Posterior vena cava (tissue), 2 donors: ENCODE measurements around the gene CDK11B. TPM values are rescaled to one million over a fixed set of nuclear protein-coding genes. Genes with fewer than 3 reads are reported as not detected.
"Not testable (repeated sequence)": the region's sequence is repeated elsewhere in the genome, so short reads cannot be mapped to it uniquely, and the experiment has no call there.

Experiments
- DNase-seq: peaks from one replicate; pipeline ENCODE4 v3.0.0-alpha.2; 2020; ENCODE audit warnings: low spot score
- intact Hi-C, 2 donors: fragments of 100-400 bp; cut with DNase I; formaldehyde crosslinking; loops; one replicate each; pipeline versions ENCODE4 v1.14.1 to v1.14.2; 2022 to 2023
- long read RNA-seq, 2 donors: library from polyadenylated mRNA; unstranded; transcript quantifications; one replicate each; pipeline ENCODE4 v2.0.0, GENCODE V29; 2020 to 2021
- total RNA-seq, 2 donors: library from RNA; stranded (reverse); fragmentation: NEBNext Ultra II Directional; extraction: Animal tissue kit (Norgen Biotek cat#: 25700); gene quantifications; one replicate each; pipeline ENCODE4 v1.2.1, GENCODE V29; 2021
- donor health status: DM: yes; HTN: yes; CAD: no.
- donor health status: DM: yes; HTN: yes; CAD: no.

CDK11B gene
- 10 to 100 TPM; 19.4 to 24.3 TPM for total RNA-seq
- long read RNA-seq, donor 1, partial matches to known transcripts, result 7 of 12 reads
- long read RNA-seq, donor 1, other reads (novel, unspliced or antisense), result 5 of 12 reads
- long read RNA-seq, donor 2, partial matches to known transcripts, result 28 of 34 reads
- long read RNA-seq, donor 2, other reads (novel, unspliced or antisense), result 6 of 34 reads

DNA sequence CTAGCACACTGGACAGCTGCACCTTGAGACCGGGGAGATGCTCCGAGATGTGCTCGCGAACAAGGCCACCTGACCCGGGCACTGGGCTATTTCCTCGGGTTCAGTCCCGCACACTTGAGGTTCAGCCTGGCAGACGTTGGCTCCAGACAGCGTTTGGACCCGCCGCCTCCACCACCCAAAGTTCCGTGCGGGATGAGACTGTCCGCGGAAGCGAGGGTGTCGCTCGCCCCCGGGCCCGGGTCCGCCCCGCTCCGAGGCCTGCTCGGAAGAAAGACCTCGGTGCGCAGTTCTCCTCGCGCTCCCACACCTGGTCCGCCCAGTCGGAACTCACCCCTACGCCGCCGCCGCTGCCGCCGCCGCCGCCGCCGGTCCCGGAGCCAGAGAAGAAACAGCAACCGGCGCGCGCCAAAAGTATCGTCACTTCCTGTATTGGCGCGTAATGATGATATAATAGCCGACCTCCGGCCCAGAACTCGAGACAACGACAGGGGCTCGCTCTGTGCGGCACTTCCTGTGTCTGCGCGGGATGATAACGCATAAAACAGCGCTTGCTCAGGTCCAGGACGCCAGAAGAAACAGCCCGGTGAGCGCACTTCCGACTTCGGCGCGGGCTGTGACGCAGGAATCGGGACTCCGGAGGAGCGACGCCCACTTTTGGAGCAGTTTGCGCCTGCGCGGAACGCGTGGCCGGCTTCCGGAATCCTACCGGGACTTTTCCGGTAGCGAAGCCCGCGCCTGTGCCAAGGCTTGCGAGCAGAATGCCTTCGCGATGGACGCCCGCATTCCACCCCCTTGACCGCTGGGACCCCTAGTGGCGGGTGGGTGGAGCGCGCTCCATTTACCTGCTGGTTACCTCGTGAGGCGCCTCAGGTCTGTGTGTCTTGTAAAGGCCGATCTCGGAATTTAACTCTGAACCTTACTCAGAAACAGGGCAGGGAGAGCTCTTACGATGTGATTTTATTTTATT lies at the start of gene CDK11B:
CDK11B (minus strand) TSS at position 422 of the 967 bp plus-strand sequence. CDS start 1,519 bp downstream, outside the sequence.
- DNase-seq, result peak; percentile 97
- intact Hi-C loops, result not testable (repeated sequence)

DNA sequence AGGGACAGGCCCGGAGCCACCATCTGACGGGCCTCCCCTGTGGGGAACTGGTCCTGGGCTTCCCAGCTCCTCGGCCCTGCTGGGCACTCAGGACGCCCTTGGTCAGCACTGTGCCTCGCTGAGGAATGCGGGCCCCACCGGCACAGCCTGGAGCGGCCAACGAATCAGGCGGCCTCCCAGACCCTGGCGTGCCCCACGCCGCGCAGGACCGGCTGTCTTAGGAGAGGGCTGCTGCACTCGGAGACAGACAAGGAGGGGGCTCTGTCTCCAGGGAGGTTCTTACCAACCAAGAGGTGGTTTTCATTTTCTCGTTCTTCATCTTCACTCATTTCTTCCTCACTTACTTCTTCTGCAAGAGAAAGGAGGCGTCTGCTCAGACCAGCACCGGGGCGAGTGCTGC lies 49.1 kb upstream of the CDK11B start:
- intact Hi-C loops, DNase-seq: not testable (repeated sequence)

- DNase-seq, intact Hi-C loops: not testable (repeated sequence)
Observed at GRCh38 chr1:1707241-1707640, 48.4 kb upstream of the CDK11B start.

DNA sequence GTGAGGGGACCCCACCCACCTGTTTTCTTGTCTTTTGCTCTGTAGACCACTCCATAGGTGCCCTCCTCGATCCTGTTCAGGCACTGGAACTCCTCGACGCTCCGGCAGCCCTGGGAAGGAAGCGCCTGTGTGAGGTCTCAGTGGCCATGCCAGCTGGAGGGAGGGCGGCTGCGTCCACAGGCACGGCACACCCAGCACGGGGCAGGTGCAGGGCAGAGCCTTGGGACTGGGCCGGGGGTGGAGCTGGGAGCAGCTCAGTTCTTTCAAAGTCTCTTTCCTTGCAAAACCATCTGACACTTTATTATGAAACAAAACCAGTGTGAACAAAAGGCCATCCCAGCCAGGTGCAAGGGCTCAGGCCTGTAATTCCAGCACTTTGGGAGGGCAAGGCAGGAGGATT lies 46.8 kb upstream of the CDK11B start:
- intact Hi-C loops, DNase-seq: not testable (repeated sequence)

- intact Hi-C loops, DNase-seq: not testable (repeated sequence)
Observed at GRCh38 chr1:1704284-1704957, 45.6 kb upstream of the CDK11B start.

DNA sequence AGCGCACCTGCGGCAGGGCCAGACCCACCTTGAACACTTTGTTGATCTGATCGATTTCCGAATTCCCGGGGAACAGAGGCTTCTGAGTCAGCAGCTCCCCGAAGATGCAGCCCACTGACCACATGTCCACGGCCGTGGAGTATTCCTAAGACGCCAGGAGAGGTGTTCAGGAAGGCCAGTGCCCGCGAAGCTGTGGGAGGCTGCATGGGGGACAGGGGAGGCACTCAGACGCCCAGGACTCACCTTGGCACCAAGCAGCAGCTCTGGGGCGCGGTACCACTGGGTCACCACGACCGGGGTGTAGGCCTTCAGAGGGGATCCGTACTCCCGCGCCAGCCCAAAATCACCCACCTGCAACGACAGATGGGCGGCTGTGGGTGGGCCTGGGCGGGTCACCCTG lies 45.0 kb upstream of the CDK11B start:
- intact Hi-C loops, result no loop called here
- DNase-seq, result no peak

GRCh38 chr1:1702506-1702905 lies 43.7 kb upstream of the CDK11B start:
- DNase-seq, intact Hi-C loops: not testable (repeated sequence)

DNA sequence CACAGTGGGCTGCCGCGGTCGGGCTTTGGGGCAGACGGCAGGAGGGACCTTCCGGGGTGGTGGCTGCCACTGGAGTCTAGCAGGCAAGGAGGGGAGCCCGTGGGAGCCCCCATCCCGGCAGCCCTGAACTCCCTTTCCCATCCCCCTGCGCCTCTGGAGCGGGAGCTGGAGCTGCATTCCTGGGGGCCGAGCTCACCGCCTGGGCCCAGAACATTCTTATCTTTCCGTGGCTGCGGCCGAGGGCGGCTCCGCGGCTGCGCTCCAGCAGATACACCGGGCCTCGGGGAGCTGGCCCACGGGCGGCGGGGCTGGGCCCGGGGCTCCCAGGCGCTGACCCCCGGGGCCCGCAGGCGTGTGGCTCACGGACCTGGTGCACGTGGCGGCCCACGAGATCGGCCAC lies 41.8 kb upstream of the CDK11B start:
- DNase-seq, intact Hi-C loops: not testable (repeated sequence)

DNA sequence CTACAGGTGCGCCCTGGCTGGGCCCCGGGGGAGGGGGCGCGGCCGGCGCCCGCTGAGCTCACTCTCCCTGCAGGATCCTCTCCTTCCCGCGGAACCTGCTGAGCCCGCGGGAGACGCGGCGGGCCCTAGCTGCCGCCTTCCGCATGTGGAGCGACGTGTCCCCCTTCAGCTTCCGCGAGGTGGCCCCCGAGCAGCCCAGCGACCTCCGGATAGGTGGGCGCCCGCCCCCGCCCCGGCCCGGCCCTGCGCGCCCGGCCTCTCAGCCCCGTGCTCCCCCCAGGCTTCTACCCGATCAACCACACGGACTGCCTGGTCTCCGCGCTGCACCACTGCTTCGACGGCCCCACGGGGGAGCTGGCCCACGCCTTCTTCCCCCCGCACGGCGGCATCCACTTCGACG lies 41.3 kb upstream of the CDK11B start:
- not testable (repeated sequence) for DNase-seq

DNA sequence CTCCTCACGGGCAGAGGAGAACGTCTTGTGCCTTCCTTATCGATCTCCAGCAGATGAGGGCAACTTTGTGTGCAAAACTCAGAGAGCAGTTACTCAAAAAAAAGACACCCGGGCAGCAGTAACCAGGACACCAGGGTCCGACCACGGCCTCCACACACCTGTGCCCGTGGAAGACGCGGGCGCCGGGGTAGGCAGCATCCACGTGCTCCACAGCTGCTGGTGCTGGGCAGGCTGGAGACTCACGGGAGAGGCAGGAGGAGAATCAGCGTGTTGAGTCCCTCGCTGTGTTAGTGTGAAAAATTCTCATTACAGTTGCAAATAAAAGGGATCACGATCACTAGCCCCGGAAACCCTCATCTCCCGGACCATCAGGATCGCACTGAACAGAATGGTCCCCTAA lies 40.3 kb upstream of the CDK11B start:
- DNase-seq, intact Hi-C loops: not testable (repeated sequence)

More for the DNA sequence above, 41.3 kb upstream of the CDK11B start:
- intact Hi-C loops, result not testable (repeated sequence)

DNA sequence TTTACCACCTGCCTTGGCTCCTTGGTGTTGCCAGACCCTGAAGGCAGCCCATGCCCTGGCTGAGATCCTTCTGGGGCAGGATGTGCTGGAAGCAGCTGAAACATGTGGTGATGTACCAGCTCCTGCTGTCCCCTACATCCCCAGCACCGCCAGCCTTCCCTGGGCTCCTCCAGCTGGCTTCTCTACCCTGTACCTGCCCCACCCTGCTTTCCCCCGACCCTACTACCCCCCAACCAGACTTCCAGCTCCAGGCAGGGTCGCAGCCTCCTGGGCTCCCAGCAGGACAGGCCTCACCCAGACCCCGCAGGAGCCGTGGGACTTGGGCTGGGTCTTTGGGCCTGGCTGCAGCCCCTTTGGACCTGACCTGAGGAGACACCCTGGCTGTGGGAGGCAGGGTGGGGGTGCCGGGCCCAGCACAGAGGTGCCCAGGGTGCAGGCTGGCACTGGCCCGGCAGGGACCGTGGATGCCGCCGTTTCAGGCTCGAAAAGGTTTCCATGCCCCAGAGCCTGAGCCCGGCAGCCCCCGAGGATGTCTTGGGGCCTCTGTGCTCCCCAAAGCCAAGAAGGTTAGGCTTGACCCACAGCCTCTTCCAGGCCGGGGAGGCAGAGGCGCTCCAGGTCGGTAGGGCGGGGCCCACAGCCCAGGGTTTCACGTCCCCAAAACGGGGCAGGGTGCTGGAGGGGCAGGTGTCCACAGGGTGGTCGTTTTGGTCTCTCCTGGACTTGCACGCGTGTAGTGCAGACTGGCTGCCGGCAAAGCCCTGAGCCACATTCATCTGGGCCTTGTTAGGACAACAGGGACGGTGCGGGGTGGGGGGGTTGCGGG lies 38.8 kb upstream of the CDK11B start:
- DNase-seq, intact Hi-C loops: not testable (repeated sequence)

DNA sequence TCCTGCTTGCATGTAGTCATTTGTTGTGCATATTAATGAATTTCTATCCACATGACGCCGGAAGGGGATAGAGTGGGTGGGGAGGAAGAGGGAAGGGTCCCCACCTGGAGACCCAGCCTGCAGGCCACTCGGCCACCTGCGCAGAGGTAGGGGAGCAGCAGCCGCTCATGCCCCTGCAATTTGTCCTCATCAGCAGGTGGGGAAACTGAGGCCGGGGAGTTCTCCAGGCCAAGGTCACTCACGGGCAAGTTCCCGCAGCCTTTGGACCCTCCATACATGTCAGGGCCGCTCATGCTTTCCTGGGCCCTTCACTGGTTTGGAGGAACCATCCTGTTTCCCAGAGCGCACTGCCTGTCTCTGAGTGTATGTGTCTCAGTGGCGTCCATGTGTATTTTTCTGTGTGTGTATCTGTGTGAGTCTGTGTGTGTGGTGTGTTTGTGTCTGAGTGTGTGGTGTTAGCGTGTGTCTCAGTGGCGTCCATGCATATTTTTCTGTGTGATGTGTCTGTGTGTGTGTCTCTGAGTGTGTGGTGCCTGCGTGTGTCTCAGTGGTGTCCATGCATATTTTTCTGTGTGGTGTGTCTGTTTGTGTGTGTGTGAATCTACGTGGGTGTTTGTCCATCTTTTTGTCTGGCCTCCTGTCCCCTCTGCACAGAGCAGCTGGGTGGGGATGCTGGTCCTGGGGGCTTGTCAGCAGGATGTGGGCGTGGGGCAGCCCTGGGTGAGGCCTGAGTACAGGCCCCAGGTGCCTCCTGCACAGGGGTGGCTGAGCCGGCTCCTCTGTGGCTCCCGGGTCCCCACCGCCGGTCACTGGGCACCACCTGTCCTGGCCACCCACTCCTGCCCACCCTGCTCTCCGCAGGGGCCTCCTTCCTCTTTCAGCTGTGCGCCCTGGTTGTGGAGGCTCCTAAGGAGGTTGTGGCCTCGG lies 37.9 kb upstream of the CDK11B start:
- DNase-seq, intact Hi-C loops: not testable (repeated sequence)

DNA sequence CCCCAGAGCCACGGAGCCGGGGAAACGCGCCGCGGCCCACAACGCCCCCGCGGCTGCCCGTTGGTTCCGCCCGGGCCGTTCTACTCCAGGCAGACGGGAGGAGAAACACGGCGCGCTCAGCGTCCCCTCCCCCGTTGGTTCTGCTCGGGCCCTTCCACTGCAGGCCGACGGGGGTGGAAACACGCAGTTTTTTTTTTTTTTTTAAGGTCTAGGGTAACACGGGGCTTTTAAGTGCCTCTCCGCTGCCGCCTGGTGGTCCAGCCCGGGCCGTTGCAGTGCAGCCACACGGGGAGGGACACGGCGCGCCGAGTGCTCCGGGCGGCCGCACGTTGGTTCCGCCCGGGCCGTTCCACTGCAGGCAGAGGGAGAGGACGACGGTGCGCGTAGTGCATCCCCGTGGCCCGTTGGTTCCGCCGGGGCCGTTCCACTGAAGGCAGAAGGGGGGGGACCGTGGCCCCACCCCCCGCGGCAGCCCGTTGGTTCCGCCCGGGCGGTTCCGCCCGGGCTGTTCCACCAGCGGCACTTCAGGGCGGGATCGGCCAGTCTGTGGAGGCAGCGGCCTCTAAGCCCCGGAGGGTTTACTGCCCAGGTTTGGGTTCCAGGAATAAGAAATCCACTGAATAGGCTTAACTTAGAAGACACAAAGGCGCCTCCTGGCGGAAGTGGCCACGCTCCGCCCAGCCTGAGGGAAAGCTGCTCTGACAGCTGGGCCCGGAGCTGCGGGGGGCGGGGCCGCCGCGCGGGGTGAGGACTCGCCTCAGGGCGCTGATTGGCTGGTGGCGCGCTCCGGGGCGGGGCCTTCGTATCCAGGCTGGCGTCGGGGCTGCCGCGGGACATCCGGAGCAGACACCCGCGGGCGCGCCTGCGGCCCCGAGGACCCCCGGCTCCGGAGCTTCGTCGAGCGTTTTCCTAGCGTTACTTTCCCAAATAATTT lies 34.2 kb upstream of the CDK11B start, which contains the start of gene SLC35E2B:
SLC35E2B (minus strand) TSS at position 82 of the 934 bp plus-strand sequence. CDS start 16,096 bp downstream, outside the sequence.
- intact Hi-C loops, result not testable (repeated sequence)
- peak; percentile 96 for DNase-seq

DNA sequence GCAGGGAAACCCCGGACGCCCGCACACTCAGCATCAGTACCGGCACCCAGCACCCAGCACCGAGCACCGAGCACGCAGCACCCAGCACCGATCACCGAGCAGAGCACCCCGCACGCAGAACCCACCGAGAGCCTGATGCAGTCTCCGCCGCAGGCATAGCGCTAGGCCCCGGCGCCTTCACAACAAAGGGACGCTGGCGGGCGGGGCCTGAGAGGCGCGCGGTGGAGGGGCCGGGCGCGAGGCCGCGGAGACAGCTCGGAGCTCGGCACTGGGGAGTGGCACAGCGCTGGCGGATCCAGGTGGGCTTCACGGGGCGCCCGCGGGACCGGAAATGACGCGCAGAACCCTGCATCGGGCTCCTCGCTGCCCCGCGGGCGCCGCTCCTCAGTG lies 33.5 kb upstream of the CDK11B start:
- peak; percentile 88 for DNase-seq
- intact Hi-C loops, result not testable (repeated sequence)

DNA sequence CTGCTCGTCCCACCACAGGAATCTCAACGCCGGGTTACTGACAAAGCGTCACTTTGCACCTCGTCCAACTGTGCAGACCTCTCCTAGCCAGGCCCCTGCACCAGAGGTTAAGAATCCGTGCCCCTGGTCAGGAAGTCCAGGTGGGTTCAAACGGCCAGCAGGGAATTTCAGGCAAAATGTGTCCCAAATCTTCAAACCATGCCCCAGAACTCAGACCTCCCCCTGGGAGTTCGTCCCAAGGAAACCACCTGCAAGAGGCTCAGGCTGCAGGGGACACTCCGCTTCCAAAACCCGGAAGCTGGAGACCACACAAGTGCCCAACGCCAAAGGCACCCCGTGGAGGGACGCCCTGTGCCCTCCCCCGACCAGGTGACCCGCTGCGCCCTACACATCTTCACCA lies 32.6 kb upstream of the CDK11B start:
- intact Hi-C loops, result not testable (repeated sequence)

DNA sequence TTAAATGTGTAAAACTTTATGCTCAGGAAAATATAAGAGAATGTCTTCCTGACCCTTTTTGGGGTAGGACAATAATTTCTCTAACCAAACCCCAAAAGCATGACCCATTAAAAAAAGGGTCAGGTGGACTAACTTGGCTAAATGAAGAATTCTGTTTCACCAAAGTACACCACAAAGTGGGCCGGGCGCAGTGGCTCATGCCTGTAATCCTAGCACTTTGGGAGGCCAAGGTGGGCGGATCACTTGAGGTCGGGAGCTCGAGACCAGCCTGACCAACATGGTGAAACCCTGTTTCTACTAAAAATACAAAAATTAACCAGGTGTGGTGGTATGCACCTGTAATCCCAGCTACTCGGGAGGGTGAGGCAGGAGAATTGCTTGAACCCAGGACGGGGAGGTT lies 30.7 kb upstream of the CDK11B start:
- DNase-seq, intact Hi-C loops: not testable (repeated sequence)

More for the DNA sequence above, 32.6 kb upstream of the CDK11B start:
- DNase-seq, result peak; percentile 10

DNA sequence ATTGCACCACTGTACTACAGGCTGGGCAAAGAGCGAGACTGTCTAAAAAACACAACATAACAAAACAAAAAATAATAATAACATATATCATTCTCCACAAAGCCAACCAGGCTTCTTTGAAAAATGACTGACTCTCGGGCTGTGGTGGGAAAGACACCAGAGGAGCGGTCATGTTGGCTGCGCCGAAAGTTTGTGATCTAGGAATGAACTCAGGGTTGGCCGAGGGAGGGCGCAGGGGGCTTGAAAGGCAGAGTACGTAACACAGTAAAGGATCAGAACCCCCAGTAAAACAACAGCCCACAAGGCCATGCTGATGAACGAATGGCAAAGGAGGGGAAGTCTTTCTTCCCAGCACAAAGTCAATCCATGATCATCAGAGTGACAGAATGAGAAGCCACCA lies 29.0 kb upstream of the CDK11B start:
- DNase-seq, result peak; percentile 67
- intact Hi-C loops, result no loop called here
